PFSK-1 (cell line): ENCODE data around the gene USP34.

Experiments
- REST ChIP-seq, 2 experiments: IDR thresholded peaks; 2 replicates each; pipeline versions ENCODE4 v1.6.1 to v1.8.0; 2011 to 2012; ENCODE audit warnings: low read depth in 2 of 2, low read length in 2 of 2, control low read depth in 1 of 2, inconsistent platforms in 1 of 2, mild to moderate bottlenecking in 1 of 2, moderate library complexity in 1 of 2; ENCODE audit not compliant: insufficient read depth in 1 of 2
- SIN3A ChIP-seq: IDR thresholded peaks from 2 replicates; pipeline ENCODE4 v1.6.1; 2012; ENCODE audit warnings: mild to moderate bottlenecking, low read length, moderate library complexity, borderline replicate concordance; ENCODE audit not compliant: insufficient read depth
- TAF1 ChIP-seq: IDR thresholded peaks from 2 replicates; pipeline ENCODE4 v1.6.1; 2012; ENCODE audit warnings: low read length, control low read depth, borderline replicate concordance; ENCODE audit not compliant: insufficient read depth

GRCh38 chr2:61157371-61158003 is 313.4 kb downstream of the USP34 start:
- TF ChIP-seq SIN3A = no peak
- no peak for TF ChIP-seq REST (IDR thresholded peaks at IDR 0.05; ENCODE audit: insufficient read depth in 1 of 2, low read depth in 2 of 2, low read length in 2 of 2)
- no peak for TF ChIP-seq TAF1
